Activated naive CD4-positive, alpha-beta T cell treated with anti-CD3 and anti-CD28 coated beads, Interleukin-2, amount 10 ng/mL, durations not matched to agents 7 days and 5 days (primary cell): ENCODE results near the gene CDS2.
"Not testable (repeated sequence)": the region's sequence is repeated elsewhere in the genome, so short reads cannot be mapped to it uniquely, and the experiment has no call there.

Experiments used
- CTCF ChIA-PET: fragments of 350-600 bp; sonication (Branson Sonifier 250); formaldehyde crosslinking; loops from one replicate; lab custom pipeline; 2021; ENCODE audit warnings: antibody characterized with exemption; lab: Charles Lee
- DNase-seq: peaks from one replicate; pipeline ENCODE4 v3.0.0-alpha.2; 2020
- H3K27ac Mint-ChIP-seq: one replicate; pipeline ENCODE4 v1.8.0; 2021; ENCODE audit warnings: mild to moderate bottlenecking, moderate library complexity, mixed read lengths
- H3K27me3 Mint-ChIP-seq: one replicate; pipeline ENCODE4 v1.8.0; 2021; ENCODE audit warnings: mild to moderate bottlenecking, mixed read lengths
- H3K36me3 Mint-ChIP-seq: one replicate; pipeline ENCODE4 v1.8.0; 2021; ENCODE audit warnings: mixed read lengths
- H3K4me1 Mint-ChIP-seq: one replicate; pipeline ENCODE4 v1.8.0; 2021; ENCODE audit warnings: mixed read lengths
- H3K4me3 Mint-ChIP-seq: one replicate; pipeline ENCODE4 v1.8.0; 2021; ENCODE audit warnings: mild to moderate bottlenecking, moderate library complexity, mixed read lengths
- H3K9me3 Mint-ChIP-seq: one replicate; pipeline ENCODE4 v1.8.0; 2021; ENCODE audit warnings: mixed read lengths

CDS2 gene

DNA sequence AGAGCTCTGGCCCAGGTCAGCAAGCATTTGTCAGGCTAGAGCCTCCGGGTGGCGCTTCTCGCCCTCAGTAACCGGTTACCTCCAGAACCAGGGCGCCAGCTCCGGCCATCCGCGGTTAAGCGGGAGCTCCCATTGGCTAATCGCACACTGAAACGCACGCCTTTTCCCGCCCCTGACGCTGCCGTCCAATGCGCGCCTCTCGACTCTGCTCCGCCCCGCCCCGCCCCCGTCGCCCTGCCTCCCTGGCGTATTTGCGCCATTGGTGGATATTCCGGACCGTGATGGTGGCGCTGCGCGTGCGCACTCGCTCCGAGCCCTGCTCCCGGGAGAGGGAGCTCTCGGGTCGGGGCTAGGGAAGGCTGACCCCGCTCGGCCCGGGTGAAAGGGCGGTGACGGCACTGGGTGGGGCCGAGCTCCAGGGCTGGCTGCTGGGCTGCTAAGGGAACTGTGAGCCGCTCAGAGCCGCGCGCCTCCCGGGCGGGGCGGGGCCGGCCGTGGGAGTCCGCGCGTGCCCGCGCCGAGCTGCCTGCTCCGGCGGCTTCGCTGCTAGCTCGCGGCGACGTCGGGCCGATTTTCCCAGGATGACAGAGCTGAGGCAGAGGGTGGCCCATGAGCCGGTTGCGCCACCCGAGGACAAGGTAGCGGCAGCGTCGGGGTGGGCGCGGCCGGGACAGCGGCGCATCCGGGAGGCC, at the start of gene CDS2:
Gene CDS2 (plus strand): TSS at position 497 of the 692 bp plus-strand sequence. CDS start 85 bp downstream, at position 582.
- Mint-ChIP-seq H3K4me3 (peak within 1 kb of the TSS; percentile 100), H3K36me3 (peaks cover 18% of the 10 kb centered on the region), H3K4me1 (peaks cover 69% of the 10 kb centered on the region), H3K27ac (peak within 1 kb of the TSS; percentile 99), H3K9me3 (no peaks in the 10 kb centered on the region), H3K27me3 (no peaks in the 10 kb centered on the region)
- CTCF ChIA-PET = interaction anchor here (0.7 to 5.8 kb wide), 17 partner anchors 10 to 321 kb away, joined by 3 to 108 read pairs (median 5); no protein-coding TSS in a partner anchor
- DNase-seq = peak; percentile 100

DNA sequence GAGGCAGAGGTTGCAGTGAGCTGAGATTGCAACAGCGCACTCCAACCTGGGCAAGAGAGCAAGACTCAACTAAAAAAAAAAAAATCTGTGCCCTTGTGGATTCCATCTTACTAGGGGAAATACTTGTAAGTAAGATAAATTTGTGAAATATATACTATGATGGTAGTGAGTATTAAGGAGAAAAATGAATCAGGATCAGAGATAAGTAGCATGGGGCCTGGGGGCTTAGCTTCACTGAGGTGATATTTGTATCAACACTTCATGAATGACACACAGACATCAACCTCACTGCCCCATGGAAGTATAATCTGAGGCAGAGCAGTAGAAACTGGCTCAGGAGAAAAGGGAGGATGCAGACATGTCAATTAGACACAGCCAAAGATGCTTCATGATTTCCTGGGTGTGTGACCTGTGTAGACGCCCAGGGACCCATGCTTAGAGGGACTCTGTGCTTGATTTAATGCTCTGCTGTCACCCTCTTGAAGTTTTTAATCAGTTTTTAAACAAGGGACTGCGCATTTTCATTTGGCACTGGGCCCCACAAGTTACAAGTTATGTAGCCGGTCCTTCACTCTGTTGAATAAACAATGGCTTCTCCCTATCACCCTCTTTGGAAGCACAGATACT, 48.9 kb upstream of the CDS2 start:
- Mint-ChIP-seq H3K4me1 (peaks cover 64% of the 10 kb centered on the region), H3K27ac (peak overlapping the region; percentile 99), H3K27me3 (no peaks in the 10 kb centered on the region), H3K36me3 (peaks cover 2% of the 10 kb centered on the region), H3K4me3 (peak overlapping the region; percentile 57), H3K9me3 (no peaks in the 10 kb centered on the region)
- CTCF ChIA-PET = interaction anchor here (1.0 to 1.4 kb wide), 2 partner anchors 20 to 118 kb away, joined by 3 to 10 read pairs; no protein-coding TSS in a partner anchor
- DNase-seq = peak; percentile 44

DNA sequence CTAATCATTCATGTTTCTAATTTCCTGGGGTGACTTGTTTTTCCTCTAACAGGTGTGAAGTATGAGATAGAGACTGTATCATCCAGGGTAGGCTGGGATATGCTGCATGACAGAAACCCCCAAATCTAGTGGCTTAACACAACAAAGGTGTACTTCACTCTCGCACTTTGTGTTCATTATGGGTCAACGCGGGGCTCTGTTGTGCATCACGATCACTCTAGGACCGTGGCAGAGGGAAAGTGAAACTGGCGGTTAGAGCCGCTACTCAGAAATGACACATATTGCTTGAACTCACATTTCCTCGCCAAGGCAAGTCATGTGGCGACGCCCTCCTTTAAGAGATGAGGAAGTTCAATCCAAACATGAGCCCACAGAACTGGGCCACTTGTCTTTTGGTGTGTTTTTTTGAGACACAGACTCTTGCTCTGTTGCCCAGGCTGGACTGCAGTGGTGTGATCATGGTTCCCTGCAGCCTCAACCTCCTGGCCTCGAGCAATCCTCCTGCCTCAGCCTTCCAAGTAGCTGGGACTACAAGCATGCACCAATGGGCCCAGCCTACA, 48.3 kb upstream of the CDS2 start:
- no peaks in the 10 kb centered on the region for H3K9me3 Mint-ChIP-seq
- H3K27ac Mint-ChIP-seq = peak overlapping the region; percentile 99
- H3K27me3 Mint-ChIP-seq = no peaks in the 10 kb centered on the region
- CTCF ChIA-PET = interaction anchor here (1.4 to 4.0 kb wide), 2 partner anchors 22 kb away, joined by 6 to 19 read pairs; no protein-coding TSS in a partner anchor
- peaks cover 2% of the 10 kb centered on the region for H3K36me3 Mint-ChIP-seq
- peak overlapping the region; percentile 57 for H3K4me3 Mint-ChIP-seq
- DNase-seq = peak; percentile 91
- H3K4me1 Mint-ChIP-seq = peaks cover 62% of the 10 kb centered on the region

DNA sequence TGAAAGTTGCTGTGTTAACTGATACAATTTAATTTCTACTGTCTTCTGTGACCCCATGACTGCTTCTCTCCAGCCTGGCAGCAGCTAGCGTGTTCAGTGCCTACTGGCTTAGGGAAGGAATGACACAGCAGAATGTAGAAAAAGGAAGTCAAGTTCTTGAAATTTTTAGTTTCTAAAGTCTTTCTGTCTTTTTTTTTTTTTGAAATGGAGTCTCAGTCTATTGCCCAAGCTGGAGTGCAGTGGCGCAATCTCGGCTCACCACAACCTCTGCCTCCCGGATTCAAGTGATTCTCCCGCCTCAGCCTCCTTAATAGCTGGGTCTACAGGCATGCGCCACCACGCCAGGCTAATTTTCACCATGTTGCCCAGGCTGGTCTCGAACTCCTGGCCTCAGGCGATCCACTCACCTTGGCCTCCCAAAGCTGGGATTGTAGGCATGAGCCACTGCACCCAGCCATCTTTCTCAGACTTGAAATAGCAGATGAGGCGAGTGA, 46.4 kb upstream of the CDS2 start:
- peak overlapping the region; percentile 99 for H3K27ac Mint-ChIP-seq
- CTCF ChIA-PET = interaction anchor here (0.6 to 4.0 kb wide), 6 partner anchors 18 to 339 kb away, joined by 3 to 19 read pairs (median 5); no protein-coding TSS in a partner anchor
- peak; percentile 41 for DNase-seq
- peaks cover 57% of the 10 kb centered on the region for H3K4me1 Mint-ChIP-seq
- no peaks in the 10 kb centered on the region for H3K27me3 Mint-ChIP-seq
- H3K9me3 Mint-ChIP-seq = no peaks in the 10 kb centered on the region
- peaks cover 4% of the 10 kb centered on the region for H3K36me3 Mint-ChIP-seq
- no peak overlapping the region for H3K4me3 Mint-ChIP-seq

DNA sequence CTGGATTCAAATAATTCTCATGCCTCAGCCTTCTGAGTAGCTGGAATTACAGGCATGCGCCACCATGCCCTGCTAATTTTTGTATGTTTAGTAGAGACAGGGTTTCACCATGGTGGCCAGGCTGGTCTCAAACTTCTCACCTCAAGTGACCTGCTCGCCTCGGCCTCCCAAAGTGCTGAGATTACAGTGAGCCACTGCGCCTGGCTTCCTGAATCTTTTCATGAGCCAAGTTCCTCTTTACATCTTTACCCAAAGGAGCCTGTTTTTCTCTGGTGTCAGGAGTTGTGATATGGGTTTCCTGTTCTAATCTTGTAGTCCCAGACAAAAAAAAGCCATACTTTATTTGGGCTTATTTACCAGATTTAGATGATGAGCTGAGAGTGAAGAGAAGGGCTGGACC, 41.4 kb upstream of the CDS2 start:
- CTCF ChIA-PET = no interaction called here
- Mint-ChIP-seq H3K36me3 (peaks cover 2% of the 10 kb centered on the region), H3K4me1 (peaks cover 38% of the 10 kb centered on the region), H3K27me3 (no peaks in the 10 kb centered on the region), H3K27ac (no peak overlapping the region), H3K9me3 (no peaks in the 10 kb centered on the region), H3K4me3 (no peak overlapping the region)
- no peak for DNase-seq

DNA sequence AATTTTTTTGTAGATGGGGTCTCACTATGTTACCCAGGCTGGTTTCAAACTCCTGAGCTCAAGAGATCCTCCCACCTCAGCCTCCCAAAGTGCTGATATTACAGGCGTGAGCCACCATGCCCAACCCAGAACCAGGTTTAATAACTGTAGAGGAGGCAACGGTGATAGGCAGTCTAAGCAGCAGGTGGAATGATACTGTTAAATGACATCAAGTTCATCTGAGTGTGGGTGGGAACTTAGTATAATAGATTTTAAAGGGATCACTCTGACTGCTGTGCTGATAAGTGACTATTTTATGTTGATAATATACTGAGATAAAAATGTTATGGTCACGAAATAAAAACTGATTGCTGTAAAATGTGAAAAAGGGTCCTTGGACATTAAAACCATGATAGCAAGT, 38.1 kb upstream of the CDS2 start:
- H3K4me1 Mint-ChIP-seq = peaks cover 31% of the 10 kb centered on the region
- CTCF ChIA-PET = interaction anchor here (3.8 to 3.9 kb wide), 2 partner anchors 12 to 32 kb away, joined by 18 to 20 read pairs; no protein-coding TSS in a partner anchor
- H3K4me3 Mint-ChIP-seq = no peak overlapping the region
- no peak for DNase-seq
- H3K9me3 Mint-ChIP-seq = no peaks in the 10 kb centered on the region
- peak overlapping the region; percentile 60 for H3K27ac Mint-ChIP-seq
- no peaks in the 10 kb centered on the region for H3K27me3 Mint-ChIP-seq
- peaks cover 10% of the 10 kb centered on the region for H3K36me3 Mint-ChIP-seq

DNA sequence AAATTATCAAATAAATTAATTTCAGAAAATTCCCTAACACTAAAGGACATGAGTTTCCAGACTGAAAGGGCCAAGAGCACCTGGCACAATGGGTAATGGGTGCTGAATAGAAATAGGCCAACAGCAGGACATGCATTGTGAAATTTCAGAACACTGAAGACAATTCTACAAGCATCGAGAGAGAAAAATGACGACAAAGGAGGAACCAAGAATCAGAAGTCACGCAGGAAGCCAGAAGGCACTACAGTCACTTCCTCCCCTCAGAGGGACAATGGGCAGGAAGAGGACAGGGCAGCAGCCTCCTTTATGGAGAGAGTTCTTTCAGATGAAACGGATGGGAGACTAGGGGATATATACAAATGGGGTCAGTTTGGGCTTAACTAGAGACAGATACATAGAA, 36.6 kb upstream of the CDS2 start:
- Mint-ChIP-seq H3K4me1 (peaks cover 28% of the 10 kb centered on the region), H3K27ac (peak overlapping the region; percentile 80)

DNA sequence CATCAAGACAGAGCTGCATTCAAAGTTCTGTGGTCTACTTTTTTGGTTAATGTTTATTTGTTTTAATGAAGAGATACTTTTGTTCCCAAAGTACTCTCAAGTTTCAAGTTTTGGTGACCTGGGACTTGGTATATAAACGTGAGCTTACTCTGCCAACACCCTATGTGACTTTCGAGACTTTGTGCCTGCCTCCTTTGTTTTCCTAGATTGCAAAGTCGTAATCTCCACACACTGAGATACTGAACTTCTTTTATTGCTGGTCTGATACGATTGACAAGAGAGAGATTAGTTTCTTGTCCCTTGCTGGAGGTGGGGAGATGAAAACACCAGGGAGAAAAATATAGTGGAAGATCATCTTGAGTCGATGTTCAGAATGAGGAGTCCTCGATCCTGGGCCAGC, 34.9 kb upstream of the CDS2 start:
- no peaks in the 10 kb centered on the region for H3K9me3 Mint-ChIP-seq
- CTCF ChIA-PET = interaction anchor here (0.7 kb wide), 1 partner anchor 35 kb away, joined by 3 read pairs; no protein-coding TSS in a partner anchor
- H3K27ac Mint-ChIP-seq = no peak overlapping the region
- no peak for DNase-seq
- peaks cover 8% of the 10 kb centered on the region for H3K36me3 Mint-ChIP-seq
- H3K4me3 Mint-ChIP-seq = no peak overlapping the region
- H3K4me1 Mint-ChIP-seq = peaks cover 24% of the 10 kb centered on the region
- no peaks in the 10 kb centered on the region for H3K27me3 Mint-ChIP-seq

More for the DNA sequence above, 36.6 kb upstream of the CDS2 start:
- CTCF ChIA-PET = interaction anchor here (3.8 to 3.9 kb wide), 2 partner anchors 10 to 33 kb away, joined by 18 to 20 read pairs; no protein-coding TSS in a partner anchor
- Mint-ChIP-seq H3K27me3 (no peaks in the 10 kb centered on the region), H3K36me3 (peaks cover 10% of the 10 kb centered on the region), H3K4me3 (no peak overlapping the region), H3K9me3 (no peaks in the 10 kb centered on the region)
- DNase-seq = peak; percentile 38

DNA sequence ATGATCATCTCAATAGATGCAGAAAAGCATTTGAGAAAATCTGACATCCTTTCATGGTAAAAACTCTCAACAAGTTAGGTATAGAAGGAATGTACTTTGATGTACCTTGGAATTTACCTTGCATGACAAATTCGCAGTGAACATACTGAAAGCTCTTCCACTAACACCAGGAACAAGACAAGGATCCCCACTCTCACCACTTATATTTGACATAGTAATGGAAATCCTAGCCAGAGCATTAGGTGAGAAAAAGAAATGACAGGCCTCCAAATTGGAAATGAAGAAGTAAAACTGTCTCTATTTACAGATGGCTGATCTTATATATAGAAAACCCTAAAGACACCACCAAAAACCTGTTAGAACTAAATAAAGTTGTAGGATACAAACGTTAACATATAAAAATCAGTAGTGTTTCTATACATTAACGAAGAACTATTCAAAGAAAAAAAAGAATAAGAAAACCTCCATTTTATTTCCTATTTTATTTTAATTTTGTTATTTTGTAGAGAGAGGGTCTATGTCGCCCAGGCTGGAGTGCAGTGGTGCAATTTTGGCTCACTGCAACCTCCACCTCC, 34.0 kb upstream of the CDS2 start:
- H3K27ac Mint-ChIP-seq = no peak overlapping the region
- DNase-seq = no peak

DNA sequence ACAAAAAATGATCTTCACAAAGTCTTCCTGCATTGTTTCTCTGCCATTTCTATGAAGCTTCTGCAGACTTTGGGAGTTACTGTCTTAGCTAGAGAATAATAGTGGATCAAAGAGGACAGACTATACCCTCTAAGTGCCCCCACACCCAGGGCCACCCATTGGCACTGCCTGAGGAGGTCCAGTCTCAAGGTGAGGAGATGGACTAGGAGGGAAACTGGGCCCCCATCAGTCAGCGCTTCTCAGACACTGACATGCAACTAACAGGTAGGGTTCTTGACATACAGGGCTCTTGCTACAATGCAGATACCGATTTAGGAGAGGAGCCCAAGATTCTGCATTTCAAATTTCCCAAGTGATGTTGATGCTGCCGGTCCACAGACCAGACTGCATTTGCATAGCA, 31.4 kb upstream of the CDS2 start:
- H3K27me3 Mint-ChIP-seq = no peaks in the 10 kb centered on the region
- H3K36me3 Mint-ChIP-seq = peaks cover 20% of the 10 kb centered on the region
- CTCF ChIA-PET = interaction anchor here (1.3 to 1.7 kb wide), 2 partner anchors 14 to 140 kb away, joined by 4 to 6 read pairs; no protein-coding TSS in a partner anchor
- H3K27ac Mint-ChIP-seq = no peak overlapping the region
- H3K4me1 Mint-ChIP-seq = peaks cover 7% of the 10 kb centered on the region
- no peaks in the 10 kb centered on the region for H3K9me3 Mint-ChIP-seq
- DNase-seq = no peak
- H3K4me3 Mint-ChIP-seq = no peak overlapping the region

More for the DNA sequence above, 34.0 kb upstream of the CDS2 start:
- no peaks in the 10 kb centered on the region for H3K27me3 Mint-ChIP-seq
- H3K9me3 Mint-ChIP-seq = no peaks in the 10 kb centered on the region
- H3K4me1 Mint-ChIP-seq = peaks cover 20% of the 10 kb centered on the region
- H3K36me3 Mint-ChIP-seq = peaks cover 8% of the 10 kb centered on the region
- CTCF ChIA-PET = interaction anchor here (0.8 to 1.7 kb wide), 3 partner anchors 37 to 333 kb away, joined by 3 to 13 read pairs (median 3); no protein-coding TSS in a partner anchor
- no peak overlapping the region for H3K4me3 Mint-ChIP-seq

DNA sequence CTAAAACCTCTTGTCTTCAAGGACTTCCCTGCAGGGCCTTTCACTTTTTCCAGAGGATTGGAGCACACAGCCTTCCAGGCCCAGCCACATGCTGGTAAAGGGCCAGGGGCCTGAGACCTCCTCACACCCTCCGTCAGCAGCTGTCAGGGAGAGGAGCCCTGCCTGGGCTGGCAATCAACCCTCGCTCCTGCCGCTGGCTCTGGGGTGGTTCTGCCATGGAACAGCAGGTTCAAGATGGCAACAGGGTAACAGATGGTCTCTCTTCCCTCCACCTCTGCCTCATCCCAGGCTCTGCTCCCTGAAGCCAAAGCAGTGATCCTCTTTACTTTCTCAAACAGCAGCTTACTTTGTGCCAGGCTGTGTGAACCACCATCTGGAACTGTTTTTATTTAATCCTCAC, 30.9 kb upstream of the CDS2 start:
- peak overlapping the region; percentile 33 for H3K27ac Mint-ChIP-seq
- peaks cover 6% of the 10 kb centered on the region for H3K4me1 Mint-ChIP-seq
- no peak for DNase-seq
- no peaks in the 10 kb centered on the region for H3K27me3 Mint-ChIP-seq
- no peaks in the 10 kb centered on the region for H3K9me3 Mint-ChIP-seq
- H3K36me3 Mint-ChIP-seq = peaks cover 21% of the 10 kb centered on the region
- H3K4me3 Mint-ChIP-seq = no peak overlapping the region
- CTCF ChIA-PET = interaction anchor here (1.0 to 1.7 kb wide), 3 partner anchors 14 to 355 kb away, joined by 3 to 6 read pairs (median 6); no protein-coding TSS in a partner anchor

DNA sequence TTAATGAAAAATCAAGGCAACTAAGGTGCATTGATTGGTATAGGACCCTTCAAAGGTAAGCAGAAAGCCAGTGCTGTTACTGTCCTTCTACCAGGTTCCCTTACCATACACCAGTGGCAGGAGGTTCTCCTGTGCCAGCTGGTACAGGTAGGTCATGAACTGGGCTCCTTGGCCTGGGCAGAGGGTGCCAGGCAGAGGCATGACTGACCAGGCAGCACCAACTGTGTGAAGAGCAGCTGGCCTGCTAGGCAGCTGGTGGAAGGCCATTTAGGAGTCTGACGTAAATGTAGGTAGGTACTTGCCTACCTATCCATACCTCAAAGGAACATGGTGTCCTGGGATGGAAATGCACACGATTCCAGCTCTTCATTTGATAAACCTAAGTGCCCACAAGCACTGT, 30.3 kb upstream of the CDS2 start:
- Mint-ChIP-seq H3K4me1 (peaks cover 8% of the 10 kb centered on the region), H3K27me3 (no peaks in the 10 kb centered on the region), H3K36me3 (peaks cover 26% of the 10 kb centered on the region), H3K27ac (peak overlapping the region; percentile 33), H3K9me3 (no peaks in the 10 kb centered on the region), H3K4me3 (no peak overlapping the region)
- DNase-seq = no peak
- CTCF ChIA-PET = interaction anchor here (1.0 to 1.7 kb wide), 3 partner anchors 15 to 355 kb away, joined by 3 to 6 read pairs (median 6); no protein-coding TSS in a partner anchor

DNA sequence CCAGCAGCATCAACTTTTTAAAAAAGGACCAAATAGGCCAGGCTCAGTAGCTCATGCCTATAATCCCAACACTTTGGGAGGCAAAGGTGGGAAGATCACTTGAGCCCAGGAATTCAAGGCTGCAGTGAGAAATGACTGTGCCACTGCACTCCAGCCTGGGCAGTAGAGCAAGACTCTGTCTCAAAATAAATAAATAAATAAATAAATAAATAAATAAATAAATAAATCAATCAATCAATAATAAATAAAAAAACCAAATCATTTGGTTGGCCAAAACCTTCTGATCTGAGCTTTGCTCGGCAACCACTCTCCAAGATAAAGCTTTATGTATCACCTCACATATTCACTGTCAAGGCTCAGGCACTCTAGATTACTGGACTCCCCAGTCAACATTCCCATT, 27.8 kb upstream of the CDS2 start:
- not testable (repeated sequence) for H3K9me3 Mint-ChIP-seq, H3K27me3 Mint-ChIP-seq, H3K27ac Mint-ChIP-seq, H3K4me3 Mint-ChIP-seq, DNase-seq, H3K4me1 Mint-ChIP-seq
- H3K36me3 Mint-ChIP-seq = peaks cover 40% of the 10 kb centered on the region
- CTCF ChIA-PET = interaction anchor here (0.6 to 4.6 kb wide), 9 partner anchors 10 to 360 kb away, joined by 3 to 56 read pairs (median 5); no protein-coding TSS in a partner anchor
